Nephron (organoid): ENCODE data around the gene CASK.

Experiments
- H3K27ac Mint-ChIP-seq, 3 experiments: 2 replicates each; pipeline ENCODE4 v1.8.0; 2020; ENCODE audit warnings: mixed read lengths in 3 of 3, mild to moderate bottlenecking in 2 of 3, moderate library complexity in 1 of 3
- H3K27me3 Mint-ChIP-seq: 2 replicates; pipeline ENCODE4 v1.8.0; 2021; ENCODE audit warnings: low read depth, mild to moderate bottlenecking, moderate library complexity, mixed read lengths
- H3K36me3 Mint-ChIP-seq: 2 replicates; pipeline ENCODE4 v1.8.0; 2020; ENCODE audit warnings: low read depth, mixed read lengths
- H3K4me1 Mint-ChIP-seq: 2 replicates; pipeline ENCODE4 v1.8.0; 2020; ENCODE audit warnings: mixed read lengths
- H3K4me3 Mint-ChIP-seq, 3 experiments: 2 replicates each; pipeline ENCODE4 v1.8.0; 2020; ENCODE audit warnings: mild to moderate bottlenecking in 3 of 3, mixed read lengths in 3 of 3, moderate library complexity in 2 of 3
- H3K9me3 Mint-ChIP-seq: 2 replicates; pipeline ENCODE4 v1.8.0; 2020; ENCODE audit warnings: mixed read lengths
- TF ChIP-seq, protein P1 (sequence below), 3 experiments: fragments of 200-600 bp; sonication (generic); IDR thresholded peaks; one replicate each; pipeline ENCODE4 v1.5.0; 2021; ENCODE audit warnings: antibody characterized with exemption in 3 of 3; ENCODE audit not compliant: unreplicated experiment in 3 of 3

CASK gene

GRCh38 chrX:41529221-41529620 lies 394.1 kb downstream of the CASK start:
- peaks cover 9% of the 10 kb centered on the region for H3K4me1 Mint-ChIP-seq
- H3K27ac Mint-ChIP-seq: no peak overlapping the region
- TF ChIP-seq, protein P1, sequence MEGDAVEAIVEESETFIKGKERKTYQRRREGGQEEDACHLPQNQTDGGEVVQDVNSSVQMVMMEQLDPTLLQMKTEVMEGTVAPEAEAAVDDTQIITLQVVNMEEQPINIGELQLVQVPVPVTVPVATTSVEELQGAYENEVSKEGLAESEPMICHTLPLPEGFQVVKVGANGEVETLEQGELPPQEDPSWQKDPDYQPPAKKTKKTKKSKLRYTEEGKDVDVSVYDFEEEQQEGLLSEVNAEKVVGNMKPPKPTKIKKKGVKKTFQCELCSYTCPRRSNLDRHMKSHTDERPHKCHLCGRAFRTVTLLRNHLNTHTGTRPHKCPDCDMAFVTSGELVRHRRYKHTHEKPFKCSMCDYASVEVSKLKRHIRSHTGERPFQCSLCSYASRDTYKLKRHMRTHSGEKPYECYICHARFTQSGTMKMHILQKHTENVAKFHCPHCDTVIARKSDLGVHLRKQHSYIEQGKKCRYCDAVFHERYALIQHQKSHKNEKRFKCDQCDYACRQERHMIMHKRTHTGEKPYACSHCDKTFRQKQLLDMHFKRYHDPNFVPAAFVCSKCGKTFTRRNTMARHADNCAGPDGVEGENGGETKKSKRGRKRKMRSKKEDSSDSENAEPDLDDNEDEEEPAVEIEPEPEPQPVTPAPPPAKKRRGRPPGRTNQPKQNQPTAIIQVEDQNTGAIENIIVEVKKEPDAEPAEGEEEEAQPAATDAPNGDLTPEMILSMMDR (IDR thresholded peaks at IDR 0.05; ENCODE audit: unreplicated experiment in 3 of 3): no peak
- H3K27me3 Mint-ChIP-seq: no peaks in the 10 kb centered on the region
- H3K36me3 Mint-ChIP-seq: peaks cover 25% of the 10 kb centered on the region
- no peaks in the 10 kb centered on the region for H3K9me3 Mint-ChIP-seq
- H3K4me3 Mint-ChIP-seq: no peak overlapping the region

- TF ChIP-seq, protein P1 (IDR thresholded peaks at IDR 0.05; ENCODE audit: unreplicated experiment in 3 of 3): no peak
- Mint-ChIP-seq H3K4me1 (peaks cover 9% of the 10 kb centered on the region), H3K27me3 (no peaks in the 10 kb centered on the region), H3K4me3 (no peak overlapping the region), H3K27ac (no peak overlapping the region), H3K9me3 (no peaks in the 10 kb centered on the region), H3K36me3 (peaks cover 25% of the 10 kb centered on the region)
These were observed 394.6 kb downstream of the CASK start for GRCh38 chrX:41528784-41529183.

GRCh38 chrX:41526925-41527324 lies 396.4 kb downstream of the CASK start:
- peaks cover 14% of the 10 kb centered on the region for H3K4me1 Mint-ChIP-seq
- TF ChIP-seq, protein P1 (IDR thresholded peaks at IDR 0.05; ENCODE audit: unreplicated experiment in 3 of 3): no peak
- no peak overlapping the region for H3K4me3 Mint-ChIP-seq
- no peaks in the 10 kb centered on the region for H3K9me3 Mint-ChIP-seq
- peak overlapping the region; percentile 33 to 80 (median 57) for H3K27ac Mint-ChIP-seq
- no peaks in the 10 kb centered on the region for H3K27me3 Mint-ChIP-seq
- H3K36me3 Mint-ChIP-seq: peaks cover 25% of the 10 kb centered on the region

DNA sequence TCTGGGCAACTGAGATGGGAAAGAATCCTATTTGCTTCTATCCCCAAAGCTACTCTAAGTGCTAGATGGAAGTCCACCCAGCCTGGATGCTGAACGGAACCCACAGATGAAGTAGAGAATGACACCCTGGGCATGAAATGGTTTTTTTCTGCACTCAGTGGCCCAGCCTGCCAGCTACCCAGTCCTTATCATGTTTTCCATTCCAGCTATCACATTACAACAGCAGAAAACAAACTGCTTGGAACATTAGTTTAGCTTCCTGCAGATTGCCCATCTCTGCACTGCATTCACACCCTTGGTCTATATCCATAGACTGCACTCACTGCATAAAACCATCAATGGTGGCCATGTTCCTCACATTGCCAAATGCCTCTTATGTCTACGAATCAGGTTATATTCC lies 397.1 kb downstream of the CASK start:
- no peaks in the 10 kb centered on the region for H3K9me3 Mint-ChIP-seq
- H3K36me3 Mint-ChIP-seq: peaks cover 23% of the 10 kb centered on the region
- no peaks in the 10 kb centered on the region for H3K27me3 Mint-ChIP-seq
- no peak overlapping the region for H3K27ac Mint-ChIP-seq
- peaks cover 14% of the 10 kb centered on the region for H3K4me1 Mint-ChIP-seq
- H3K4me3 Mint-ChIP-seq: no peak overlapping the region
- TF ChIP-seq, protein P1 (IDR thresholded peaks at IDR 0.05; ENCODE audit: unreplicated experiment in 3 of 3): no peak

- Mint-ChIP-seq H3K4me1 (peaks cover 14% of the 10 kb centered on the region), H3K9me3 (no peaks in the 10 kb centered on the region), H3K4me3 (no peak overlapping the region), H3K27ac (peak overlapping the region; percentile 68 to 80 (median 71)), H3K36me3 (peaks cover 26% of the 10 kb centered on the region), H3K27me3 (no peaks in the 10 kb centered on the region)
- TF ChIP-seq, protein P1 (IDR thresholded peaks at IDR 0.05; ENCODE audit: unreplicated experiment in 3 of 3): no peak
These were observed 400.7 kb downstream of the CASK start for GRCh38 chrX:41522671-41523070.

GRCh38 chrX:41522081-41522480 lies 401.3 kb downstream of the CASK start:
- H3K27me3 Mint-ChIP-seq: no peaks in the 10 kb centered on the region
- TF ChIP-seq, protein P1 (IDR thresholded peaks at IDR 0.05; ENCODE audit: unreplicated experiment in 3 of 3): no peak
- peaks cover 14% of the 10 kb centered on the region for H3K4me1 Mint-ChIP-seq

More at GRCh38 chrX:41522081-41522480, 401.3 kb downstream of the CASK start:
- peaks cover 23% of the 10 kb centered on the region for H3K36me3 Mint-ChIP-seq
- H3K27ac Mint-ChIP-seq: peak overlapping the region; percentile 68 to 80 (median 71)
- H3K9me3 Mint-ChIP-seq: no peaks in the 10 kb centered on the region
- H3K4me3 Mint-ChIP-seq: no peak overlapping the region
